Kidney tubule cell (primary cell): ENCODE measurements around the gene OR6C2.
"Not testable (repeated sequence)": the region's sequence is repeated elsewhere in the genome, so short reads cannot be mapped to it uniquely, and the experiment has no call there.

Source experiments
- DNase-seq: peaks from one replicate; pipeline ENCODE4 v3.0.0-alpha.2; 2018; ENCODE audit warnings: low spot score

Gene OR6C2

GRCh38 chr12:55443776-55444175 is at the start of gene OR6C2:
Gene OR6C2 (plus strand): TSS chr12:55444076. CDS start chr12:55452214, 8,138 bp downstream.
- no peak for DNase-seq

GRCh38 chr12:55396326-55396725 is 47.5 kb upstream of the OR6C2 start:
- DNase-seq: no peak

GRCh38 chr12:55400229-55400628 is 43.6 kb upstream of the OR6C2 start, which contains the start of gene OR6C65:
Gene OR6C65 (plus strand): TSS chr12:55400529. CDS start chr12:55400529, 0 bp downstream.
- no peak for DNase-seq

- DNase-seq: no peak
These were observed 36.0 kb upstream of the OR6C2 start for GRCh38 chr12:55407866-55408265.

GRCh38 chr12:55409133-55409532 is 34.7 kb upstream of the OR6C2 start:
- not testable (repeated sequence) for DNase-seq

DNA sequence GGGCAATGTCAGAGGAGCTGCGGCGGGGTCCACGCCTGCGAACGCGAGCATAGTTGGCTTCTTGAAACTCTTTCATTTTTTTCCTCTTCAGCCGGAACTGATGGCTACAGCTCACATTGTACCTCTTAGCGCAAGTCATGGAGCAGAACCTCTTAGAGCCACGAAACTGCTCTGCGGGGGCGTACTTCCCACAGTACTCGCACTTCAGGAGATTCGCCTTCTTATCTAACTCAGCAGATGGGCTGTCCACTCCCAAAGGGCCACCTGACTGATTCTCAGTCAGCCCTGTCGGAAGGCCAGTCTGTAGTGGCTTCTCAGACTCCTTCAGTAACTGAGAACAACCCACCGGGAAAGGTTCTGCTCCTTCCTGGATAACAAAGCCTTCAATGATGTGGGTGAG is 31.7 kb upstream of the OR6C2 start:
- DNase-seq: not testable (repeated sequence)

GRCh38 chr12:55413498-55414388 is 30.1 kb upstream of the OR6C2 start:
- DNase-seq: not testable (repeated sequence)

DNA sequence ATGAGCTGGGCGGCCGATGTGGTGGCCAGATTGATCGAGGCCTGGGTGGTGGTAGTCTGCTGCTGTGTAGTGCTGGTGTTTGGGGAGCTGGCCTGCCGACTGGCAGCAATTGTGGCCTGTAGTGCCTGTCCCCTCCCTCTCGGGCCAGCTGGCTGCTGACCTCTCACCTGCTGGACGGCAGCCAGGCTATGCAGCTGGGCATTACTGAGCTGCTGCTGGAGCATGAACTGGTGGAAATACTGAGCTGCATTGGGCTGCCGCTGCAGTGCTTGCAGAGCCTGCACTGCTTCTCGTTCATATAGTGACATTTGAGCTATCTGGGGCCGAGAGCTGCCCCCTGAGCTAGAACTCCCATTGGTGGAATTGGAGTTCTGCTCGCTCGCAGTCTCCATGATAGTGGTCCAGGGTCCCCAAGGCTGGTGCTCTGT is 29.5 kb upstream of the OR6C2 start:
- not testable (repeated sequence) for DNase-seq

DNA sequence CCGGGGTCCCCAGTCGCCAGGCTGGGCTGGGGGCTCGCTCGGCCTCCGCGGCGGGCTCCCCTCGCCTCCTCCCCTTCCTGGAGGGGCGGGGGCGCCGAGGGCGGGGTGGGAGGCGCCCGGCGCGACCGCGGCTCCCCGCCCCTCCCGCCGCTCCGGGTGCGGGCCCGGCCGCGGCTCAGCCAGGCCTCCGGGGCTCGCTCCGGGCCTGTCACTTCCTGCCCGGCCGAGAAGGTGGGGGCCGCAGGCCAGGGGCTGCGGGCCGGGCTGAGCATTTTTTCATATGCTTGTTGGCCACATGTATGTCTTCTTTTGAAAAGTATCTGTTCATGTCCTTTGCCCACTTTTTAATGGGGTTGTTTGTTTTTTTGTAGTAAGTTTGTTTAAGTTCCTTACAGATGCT is 29.0 kb upstream of the OR6C2 start:
- DNase-seq: not testable (repeated sequence)

- no peak for DNase-seq
These were observed 26.9 kb upstream of the OR6C2 start for GRCh38 chr12:55416961-55417360.

DNA sequence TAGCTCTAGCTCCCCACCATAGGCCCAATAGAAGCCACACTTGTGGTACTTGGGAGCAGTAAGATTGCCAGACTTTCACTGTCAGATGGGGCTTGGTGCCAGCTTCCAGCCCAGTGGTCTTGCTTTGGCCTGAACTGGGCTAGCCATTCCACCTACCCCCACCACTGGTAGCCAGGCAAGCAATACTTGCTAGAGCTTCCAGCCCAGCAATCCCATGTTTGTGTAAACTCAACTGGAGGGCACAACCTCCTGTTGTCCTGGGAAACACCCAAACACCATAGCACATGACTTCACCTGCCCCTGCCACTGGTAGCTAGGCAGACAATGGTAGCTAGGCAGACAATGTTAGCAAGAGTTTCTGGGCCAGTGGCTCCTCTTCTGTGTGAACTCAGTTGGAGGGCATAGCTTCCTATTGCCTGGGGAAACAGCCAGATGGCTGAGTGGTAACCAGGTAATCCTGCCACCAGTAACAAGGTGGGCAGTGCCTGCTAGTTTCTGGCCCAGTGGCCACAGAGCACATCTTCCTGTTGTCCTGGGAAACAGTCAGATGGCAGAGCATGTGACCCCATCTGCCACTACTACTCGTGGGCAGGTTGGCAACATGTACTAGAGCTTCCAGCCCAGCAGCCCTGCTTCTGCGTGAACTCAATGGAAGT is 23.4 kb upstream of the OR6C2 start:
- DNase-seq: no peak

- DNase-seq: no peak
These were observed 17.9 kb upstream of the OR6C2 start, which contains the start of gene OR6C76 for GRCh38 chr12:55425954-55426353. Gene OR6C76 (plus strand): TSS chr12:55426254. CDS start chr12:55426254, 0 bp downstream.

DNA sequence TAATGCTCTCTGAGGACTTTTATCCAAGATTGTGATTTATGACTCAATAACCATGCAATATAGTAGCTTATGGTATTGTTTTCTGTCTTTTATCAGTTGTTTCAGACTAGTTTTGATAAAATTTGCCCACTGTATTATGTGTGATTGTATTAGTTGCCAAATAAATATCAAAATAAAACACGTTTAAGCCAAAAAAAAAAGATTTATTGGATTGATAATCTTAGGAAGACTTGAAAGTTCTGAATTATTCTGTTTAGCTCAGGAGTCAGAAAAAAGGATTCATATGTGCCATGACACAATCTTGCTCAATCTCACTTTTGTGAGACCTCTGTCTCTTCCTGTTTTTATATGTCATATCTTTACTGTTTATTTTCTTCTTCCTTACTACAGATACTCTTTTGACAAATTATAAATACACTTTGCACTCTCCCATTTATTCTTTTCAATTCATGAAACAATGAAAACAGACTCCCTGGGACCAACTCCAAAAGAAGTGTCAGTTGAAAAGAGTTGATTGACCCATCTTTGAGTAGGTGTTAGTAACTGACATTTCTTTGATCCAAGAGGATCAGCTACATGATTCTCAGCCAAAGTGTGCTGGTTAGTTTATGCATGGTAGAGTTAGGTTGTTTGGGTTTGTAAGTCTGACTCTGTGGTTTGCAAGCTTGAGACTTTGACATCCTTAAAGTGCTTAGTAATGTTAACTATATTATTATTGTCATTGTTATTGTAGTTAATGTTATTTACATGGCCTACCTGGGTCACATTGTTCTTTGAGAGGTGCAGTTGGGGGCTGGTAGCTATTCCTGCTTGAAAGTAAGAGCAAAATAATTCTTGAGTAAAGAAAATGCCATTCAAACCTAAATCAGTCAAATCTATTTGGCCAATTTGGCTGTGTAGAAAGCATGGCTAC is 15.3 kb upstream of the OR6C2 start:
- no peak for DNase-seq

- not testable (repeated sequence) for DNase-seq
These were observed 2.6 kb upstream of the OR6C2 start for GRCh38 chr12:55441233-55441632.

DNA sequence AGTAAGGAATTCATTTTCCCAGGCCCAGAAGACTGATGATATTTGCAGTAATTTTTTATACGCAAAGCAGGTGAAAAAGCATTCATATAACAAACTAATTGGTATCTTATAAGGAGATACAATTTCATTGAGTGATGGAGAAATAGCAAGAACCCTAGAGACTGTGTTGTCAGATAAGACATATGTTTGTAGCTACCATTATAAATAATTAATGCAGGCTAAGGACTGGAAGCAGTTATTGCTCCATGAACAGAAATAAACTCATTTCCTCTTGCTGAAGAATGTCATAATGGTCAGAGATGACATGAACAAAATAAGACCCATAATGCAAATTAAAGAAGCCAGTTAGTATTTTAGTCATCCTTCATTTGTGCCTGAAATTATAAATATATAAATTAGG is 1.5 kb downstream of the OR6C2 start:
- no peak for DNase-seq

DNA sequence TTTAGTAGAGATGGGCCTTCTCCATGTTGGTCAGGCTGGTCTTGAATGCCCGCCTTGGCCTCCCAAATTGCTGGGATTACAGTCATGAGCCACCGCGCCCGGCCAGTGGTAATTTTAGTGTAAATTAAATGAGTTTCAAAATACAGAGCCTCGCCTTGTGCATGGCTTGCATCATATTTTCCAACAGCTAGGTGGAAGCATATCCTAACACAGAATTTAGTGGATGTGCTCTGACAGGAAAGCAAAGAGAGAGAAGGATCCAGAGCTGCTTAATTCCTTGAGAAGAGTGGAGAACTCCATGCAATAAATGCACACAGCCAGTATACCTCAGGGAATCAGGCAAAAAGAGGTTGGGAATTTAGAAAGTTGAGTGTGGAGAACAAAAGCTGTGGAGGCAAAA is 2.5 kb downstream of the OR6C2 start:
- no peak for DNase-seq

DNA sequence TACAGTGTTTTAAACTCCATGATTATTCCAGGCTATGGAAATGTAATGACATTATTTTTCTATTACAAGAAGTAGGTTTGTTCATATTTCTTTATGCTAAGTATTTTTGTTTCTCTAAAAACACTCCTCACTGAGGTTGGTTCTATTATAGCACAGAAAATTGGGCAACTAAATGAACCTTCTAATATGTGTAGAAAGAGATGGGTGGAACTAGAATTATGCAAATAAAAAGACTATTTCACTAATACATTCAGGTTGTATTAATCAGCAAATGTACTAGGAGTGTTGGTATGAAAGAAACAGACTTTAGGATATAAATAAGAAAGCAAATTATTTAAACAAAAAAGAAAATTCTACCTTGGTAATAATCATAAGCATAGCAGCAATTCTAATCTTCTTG is 4.9 kb downstream of the OR6C2 start:
- no peak for DNase-seq

DNA sequence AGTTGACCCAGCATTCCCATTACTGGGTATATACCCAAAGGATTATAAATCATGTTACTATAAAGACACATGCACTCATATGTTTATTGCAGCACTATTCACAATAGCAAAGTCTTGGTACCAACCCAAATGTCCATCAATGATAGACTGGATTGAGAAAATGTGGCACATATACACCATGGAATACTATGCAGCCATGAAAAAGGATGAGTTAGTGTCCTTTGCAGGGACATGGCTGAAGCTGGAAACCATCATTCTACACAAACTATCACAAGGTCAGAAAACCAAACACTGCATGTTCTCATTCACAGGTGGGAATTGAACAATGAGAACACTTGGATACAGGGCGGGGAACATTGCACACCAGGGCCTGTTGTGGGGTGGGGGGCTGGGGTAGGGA is 21.1 kb downstream of the OR6C2 start:
- not testable (repeated sequence) for DNase-seq

DNA sequence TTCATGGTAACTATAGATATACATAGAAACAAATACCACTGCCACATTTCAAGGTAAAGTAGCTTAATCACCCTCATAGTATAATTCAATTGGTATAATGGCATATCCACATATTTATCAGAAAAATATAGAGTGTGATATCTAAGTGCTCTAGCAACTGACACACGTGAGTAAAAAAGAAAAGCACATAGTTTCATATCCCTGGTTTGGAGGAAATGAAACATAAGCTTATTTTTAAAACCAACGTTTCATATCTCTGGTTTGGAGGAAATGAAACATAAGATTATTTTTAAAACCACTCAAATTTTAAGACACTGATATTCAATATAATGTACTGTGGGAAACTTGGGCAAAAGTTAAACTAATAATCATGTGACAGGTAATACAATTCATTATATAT is 24.0 kb downstream of the OR6C2 start:
- no peak for DNase-seq

- DNase-seq: no peak
These were observed 25.4 kb downstream of the OR6C2 start for GRCh38 chr12:55469291-55469690.

DNA sequence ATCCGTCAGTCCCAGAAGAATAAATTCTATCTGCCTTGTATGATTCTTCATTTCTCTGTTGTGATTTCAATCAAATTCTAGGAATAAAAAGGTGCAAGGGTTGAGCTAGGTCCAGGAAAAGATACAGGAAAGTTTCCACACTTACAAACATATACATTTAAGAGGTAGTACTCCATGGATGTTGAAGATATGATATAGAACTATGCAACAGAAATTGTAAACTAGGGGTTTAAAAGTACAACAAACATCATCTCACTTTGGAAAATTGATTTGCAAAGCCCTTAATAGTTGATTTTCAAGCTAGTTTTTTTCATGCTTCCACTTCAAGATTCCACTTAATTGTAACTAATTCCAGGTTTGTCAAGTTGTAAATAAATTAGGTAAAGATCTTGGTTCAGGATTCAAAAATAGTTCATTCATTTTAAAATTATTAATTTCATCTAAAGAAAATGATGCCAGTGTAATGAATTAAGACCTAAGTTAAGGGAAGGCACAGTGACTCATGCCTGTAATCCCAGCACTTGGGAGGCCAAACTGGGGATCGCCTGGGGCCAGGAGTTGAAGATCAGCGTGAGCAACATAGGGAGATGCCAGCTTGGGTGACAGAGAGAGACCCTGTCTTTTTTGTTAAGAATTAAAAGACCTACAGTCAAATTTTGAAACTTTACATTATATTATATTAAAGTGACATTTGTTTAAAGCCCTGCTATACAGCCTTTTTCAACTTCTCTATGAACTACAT is 26.4 kb downstream of the OR6C2 start, which contains the start of gene OR6C70:
Gene OR6C70, minus strand, starts transcription at position 51 of the 742 bp plus-strand sequence. Its CDS starts 0 bp downstream, at position 51.
- DNase-seq: no peak
